D721Med (cell line): ENCODE measurements around the gene ATP6V1G3.
"Not testable (repeated sequence)": the region's sequence is repeated elsewhere in the genome, so short reads cannot be mapped to it uniquely, and the experiment has no call there.

Experiments
- DNase-seq: peaks from one replicate; pipeline ENCODE4 v3.0.0; 2011; ENCODE audit warnings: low spot score; ENCODE audit not compliant: insufficient read length
- FAIRE-seq: peaks from 2 replicates; lab custom pipeline; 2011; peaks lifted over from hg19 to GRCh38; lab: Jason Lieb, UNC
- TF ChIP-seq, protein P1 (sequence below): IDR thresholded peaks from 2 replicates; pipeline ENCODE4 v1.5.1; 2012; ENCODE audit warnings: mild to moderate bottlenecking, control low read depth; ENCODE audit not compliant: insufficient read depth; ENCODE audit errors: missing control alignments

ATP6V1G3 gene

GRCh38 chr1:198483006-198483405, 57.5 kb downstream of the ATP6V1G3 start:
- FAIRE-seq (peak; percentile 92), DNase-seq (no peak)
- TF ChIP-seq, protein P1, sequence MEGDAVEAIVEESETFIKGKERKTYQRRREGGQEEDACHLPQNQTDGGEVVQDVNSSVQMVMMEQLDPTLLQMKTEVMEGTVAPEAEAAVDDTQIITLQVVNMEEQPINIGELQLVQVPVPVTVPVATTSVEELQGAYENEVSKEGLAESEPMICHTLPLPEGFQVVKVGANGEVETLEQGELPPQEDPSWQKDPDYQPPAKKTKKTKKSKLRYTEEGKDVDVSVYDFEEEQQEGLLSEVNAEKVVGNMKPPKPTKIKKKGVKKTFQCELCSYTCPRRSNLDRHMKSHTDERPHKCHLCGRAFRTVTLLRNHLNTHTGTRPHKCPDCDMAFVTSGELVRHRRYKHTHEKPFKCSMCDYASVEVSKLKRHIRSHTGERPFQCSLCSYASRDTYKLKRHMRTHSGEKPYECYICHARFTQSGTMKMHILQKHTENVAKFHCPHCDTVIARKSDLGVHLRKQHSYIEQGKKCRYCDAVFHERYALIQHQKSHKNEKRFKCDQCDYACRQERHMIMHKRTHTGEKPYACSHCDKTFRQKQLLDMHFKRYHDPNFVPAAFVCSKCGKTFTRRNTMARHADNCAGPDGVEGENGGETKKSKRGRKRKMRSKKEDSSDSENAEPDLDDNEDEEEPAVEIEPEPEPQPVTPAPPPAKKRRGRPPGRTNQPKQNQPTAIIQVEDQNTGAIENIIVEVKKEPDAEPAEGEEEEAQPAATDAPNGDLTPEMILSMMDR = no peak

- DNase-seq (no peak), FAIRE-seq (peak; percentile 58)
- TF ChIP-seq, protein P1 = no peak
These were observed 58.8 kb downstream of the ATP6V1G3 start for GRCh38 chr1:198481661-198482060.

GRCh38 chr1:198480876-198481275, 59.6 kb downstream of the ATP6V1G3 start:
- DNase-seq = no peak
- TF ChIP-seq, protein P1 = no peak
- no peak for FAIRE-seq

DNA sequence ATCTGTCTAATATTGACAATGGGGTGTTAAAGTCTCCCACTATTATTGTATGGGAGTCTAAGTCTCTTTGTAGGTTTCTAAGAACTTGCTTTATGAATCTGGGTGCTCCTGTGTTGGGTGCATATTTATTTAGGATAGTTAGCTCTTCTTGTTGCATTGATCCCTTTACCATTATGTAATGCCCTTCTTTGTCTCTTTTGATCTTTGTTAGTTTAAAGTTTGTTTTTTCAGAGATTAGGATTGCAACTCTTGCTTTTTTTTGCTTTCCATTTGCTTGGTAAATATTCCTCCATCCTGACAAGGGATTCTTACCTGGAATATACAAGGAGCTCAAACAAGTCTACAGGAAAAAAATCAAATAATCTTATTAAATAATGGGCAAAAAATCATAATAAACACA, 63.1 kb downstream of the ATP6V1G3 start:
- DNase-seq, FAIRE-seq: not testable (repeated sequence)
